HG03469 (cell line): ENCODE measurements around the gene RP2.
A peak's percentile ranks its signal among the peaks of the same experiment; 100 is the strongest.

Source experiments
- ATAC-seq: cut with Tn5 transposase; IDR thresholded peaks from one replicate; pipeline ENCODE4 v1.9.1; 2021; ENCODE audit warnings: mild to moderate bottlenecking, moderate library complexity, moderate number of reproducible peaks; ENCODE audit not compliant: unreplicated experiment

Gene RP2

GRCh38 chrX:46836701-46837557, at the start of gene RP2:
RP2 (plus strand) TSS chrX:46837043; CDS start chrX:46837101, 58 bp downstream.
- peak; percentile 87 for ATAC-seq

- no peak for ATAC-seq
These were observed 47.9 kb upstream of the RP2 start for GRCh38 chrX:46788902-46789301.

- no peak for ATAC-seq
These were observed 44.7 kb upstream of the RP2 start for GRCh38 chrX:46791927-46792809.

- no peak for ATAC-seq
These were observed 44.0 kb upstream of the RP2 start for GRCh38 chrX:46792810-46793188.

GRCh38 chrX:46793386-46794143, 43.3 kb upstream of the RP2 start:
- no peak for ATAC-seq

- no peak for ATAC-seq
These were observed 40.2 kb upstream of the RP2 start for GRCh38 chrX:46796574-46797191.

- no peak for ATAC-seq
These were observed 33.7 kb upstream of the RP2 start for GRCh38 chrX:46803140-46803539.

- ATAC-seq = no peak
These were observed 31.6 kb upstream of the RP2 start for GRCh38 chrX:46805270-46805669.

- no peak for ATAC-seq
These were observed 25.7 kb upstream of the RP2 start for GRCh38 chrX:46811121-46811520.

- ATAC-seq = no peak
These were observed 24.4 kb upstream of the RP2 start for GRCh38 chrX:46812445-46812844.

GRCh38 chrX:46814966-46815365, 21.9 kb upstream of the RP2 start:
- ATAC-seq = no peak

- ATAC-seq = no peak
These were observed 17.7 kb upstream of the RP2 start for GRCh38 chrX:46819136-46819535.

- ATAC-seq = no peak
These were observed 16.3 kb upstream of the RP2 start for GRCh38 chrX:46820391-46821100.

- ATAC-seq = no peak
These were observed 13.4 kb upstream of the RP2 start for GRCh38 chrX:46823481-46823880.

GRCh38 chrX:46831765-46832327, 5.0 kb upstream of the RP2 start:
- no peak for ATAC-seq

GRCh38 chrX:46837558-46838485, 979 bp downstream of the RP2 start:
- no peak for ATAC-seq

GRCh38 chrX:46838486-46838870, 1.6 kb downstream of the RP2 start:
- no peak for ATAC-seq

GRCh38 chrX:46838974-46839480, 2.2 kb downstream of the RP2 start:
- no peak for ATAC-seq
